HL-60/S4 treated with retinoic acid at 250 ng/mL for 4 days and 3 days (cell line): ENCODE data around the gene HCN3.
"Not testable (repeated sequence)": the region's sequence is repeated elsewhere in the genome, so short reads cannot be mapped to it uniquely, and the experiment has no call there.

Experiments
- in situ Hi-C: fragments of 300-500 bp; cut with MboI; formaldehyde crosslinking; loops from 2 replicates; pipeline ENCODE4 v1.7.0; 2022; ENCODE audit warnings: low sequenced_read_pairs

HCN3 gene

GRCh38 chr1:155279268-155279667 is 2.0 kb downstream of the HCN3 start:
- in situ Hi-C loops: no loop called here

- in situ Hi-C loops: no loop called here
These were observed 5.3 kb downstream of the HCN3 start for GRCh38 chr1:155282488-155283091.

GRCh38 chr1:155284476-155284875 is 7.2 kb downstream of the HCN3 start:
- in situ Hi-C loops: no loop called here

GRCh38 chr1:155285063-155285462 is 7.8 kb downstream of the HCN3 start:
- in situ Hi-C loops: no loop called here

GRCh38 chr1:155285631-155286044 is 8.4 kb downstream of the HCN3 start:
- in situ Hi-C loops: no loop called here

GRCh38 chr1:155286544-155286943 is 9.3 kb downstream of the HCN3 start:
- in situ Hi-C loops: no loop called here

- in situ Hi-C loops: no loop called here
These were observed 10.8 kb downstream of the HCN3 start for GRCh38 chr1:155287987-155288543.

GRCh38 chr1:155291006-155291405 is 13.7 kb downstream of the HCN3 start:
- in situ Hi-C loops: not testable (repeated sequence)

- in situ Hi-C loops: no loop called here
These were observed 16.0 kb downstream of the HCN3 start for GRCh38 chr1:155293086-155293749.

GRCh38 chr1:155294520-155295182 is 17.4 kb downstream of the HCN3 start:
- in situ Hi-C loops: no loop called here

GRCh38 chr1:155295183-155295941 is 18.1 kb downstream of the HCN3 start:
- in situ Hi-C loops: no loop called here

GRCh38 chr1:155295942-155296267 is 18.6 kb downstream of the HCN3 start:
- in situ Hi-C loops: no loop called here

GRCh38 chr1:155296661-155297060 is 19.4 kb downstream of the HCN3 start:
- in situ Hi-C loops: no loop called here

- in situ Hi-C loops: no loop called here
These were observed 20.1 kb downstream of the HCN3 start for GRCh38 chr1:155297384-155297783.

GRCh38 chr1:155300024-155300423 is 22.8 kb downstream of the HCN3 start:
- in situ Hi-C loops: no loop called here

GRCh38 chr1:155300553-155301329 is 23.5 kb downstream of the HCN3 start:
- in situ Hi-C loops: no loop called here

- in situ Hi-C loops: no loop called here
These were observed 24.1 kb downstream of the HCN3 start, which contains the start of gene PKLR for GRCh38 chr1:155301342-155301841. Gene PKLR (minus strand): TSS chr1:155301438. CDS start chr1:155301395, 43 bp downstream.

GRCh38 chr1:155304558-155305063 is 27.3 kb downstream of the HCN3 start:
- in situ Hi-C loops: no loop called here

- in situ Hi-C loops: no loop called here
These were observed 28.7 kb downstream of the HCN3 start for GRCh38 chr1:155305881-155306391.

GRCh38 chr1:155307247-155307740 is 30.0 kb downstream of the HCN3 start:
- in situ Hi-C loops: no loop called here
